Measurements from ENCODE around the gene DACH2.

Gene DACH2

DNA sequence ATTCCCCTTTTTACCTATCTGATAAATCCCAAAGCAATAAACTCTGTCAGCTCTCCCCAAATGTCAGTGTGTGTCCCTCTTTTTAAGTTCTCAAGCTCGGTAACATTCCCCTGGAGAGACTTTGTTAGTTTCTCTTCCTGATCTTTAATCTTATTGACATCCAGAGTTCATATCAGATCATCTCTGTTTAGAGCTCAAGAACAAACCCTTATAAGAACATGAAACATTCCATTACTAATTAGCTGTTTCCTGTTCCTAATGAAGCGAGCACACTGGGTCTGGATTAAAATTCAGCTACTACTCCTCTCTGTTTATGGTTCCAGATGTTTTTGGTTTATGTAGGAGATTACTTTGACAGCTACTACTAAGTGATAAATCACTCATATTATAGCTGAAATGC, 681.5 kb downstream of the DACH2 start:
- no peak for DNase-seq

DNA sequence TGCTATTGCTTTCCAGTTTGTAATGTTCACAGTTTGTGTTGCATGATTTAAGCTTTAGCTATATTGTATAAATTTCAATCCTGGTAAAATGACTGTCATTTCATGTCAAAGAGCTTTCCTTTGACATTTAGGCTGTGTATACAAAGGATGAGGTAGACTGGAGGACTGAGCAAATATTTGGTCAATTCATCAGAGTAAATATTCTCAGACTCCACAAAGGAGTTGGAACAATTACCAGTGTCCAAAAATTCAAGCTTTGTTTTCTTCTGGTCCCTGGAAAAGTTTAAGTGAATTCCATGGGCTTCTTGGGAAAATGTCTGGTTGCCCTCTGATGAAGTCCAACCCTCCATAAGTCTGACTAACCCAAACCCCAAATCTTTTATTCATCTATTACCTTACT, 682.4 kb downstream of the DACH2 start:
- DNase-seq: no peak

DNA sequence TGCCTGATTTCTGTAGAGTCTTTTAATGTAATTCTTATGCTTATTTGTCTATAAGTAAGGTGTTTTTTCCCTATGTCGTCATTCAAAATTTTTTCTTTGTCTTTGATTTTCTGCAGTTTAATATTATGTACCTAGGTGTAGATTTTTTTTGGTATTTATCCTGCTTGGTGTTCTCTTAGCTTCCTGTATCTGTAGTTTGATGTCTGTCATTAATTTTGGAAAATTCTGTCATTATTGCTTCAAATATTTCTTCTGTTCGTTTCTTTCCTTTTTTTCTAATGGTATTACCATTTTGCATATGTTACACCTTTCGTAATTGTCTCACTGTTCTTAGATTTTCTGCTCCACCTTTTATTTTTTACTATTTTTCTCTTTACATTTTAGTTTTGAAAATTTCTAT, 696.9 kb downstream of the DACH2 start:
- no peak for DNase-seq

Data from DMS153 (cell line).